ENCODE results near the gene FEZ2. TPM values are rescaled to one million over a fixed set of nuclear protein-coding genes. Genes with fewer than 3 reads are reported as not detected.

Gene FEZ2
- total RNA-seq, 3 donors from 2014 or later: 48.5 to 63.8 (median 49.0) TPM

DNA sequence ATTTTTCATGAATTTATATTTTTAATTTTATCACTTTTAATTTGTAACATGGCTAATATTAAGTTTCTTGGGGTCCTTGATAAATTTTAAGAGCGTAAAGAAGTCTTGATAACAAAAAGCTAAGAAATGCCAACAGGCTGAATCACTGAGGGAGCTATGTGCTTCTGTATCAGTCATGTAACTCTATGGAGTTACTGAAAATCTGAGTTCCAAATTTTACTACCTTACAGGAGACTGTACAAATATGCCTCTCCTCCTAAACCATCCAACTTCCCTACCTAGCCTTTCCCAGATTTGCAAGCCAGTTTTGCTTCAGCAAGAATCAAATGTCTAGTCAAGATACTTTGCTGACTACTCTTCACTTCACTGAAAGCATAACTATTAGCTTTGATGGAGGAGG, 35.7 kb downstream of the FEZ2 start:
- Histone ChIP-seq H3K36me3 (no peaks in the 10 kb centered on the region), H3K4me3 (no peak overlapping the region), H3K27me3 (no peaks in the 10 kb centered on the region), H3K9me3 (no peaks in the 10 kb centered on the region), H3K4me1 (no peaks in the 10 kb centered on the region), H3K27ac (peak overlapping the region in 1 of 2 donors; percentile 67)
- intact Hi-C loops (cut with DNase I; ENCODE audit: low total_unique reads): no loop called here
- TF ChIP-seq POLR2A (IDR thresholded peaks at IDR 0.05) (no peak), POLR2AphosphoS5 (IDR thresholded peaks at IDR 0.05) (no peak)
- TF ChIP-seq, protein P1, sequence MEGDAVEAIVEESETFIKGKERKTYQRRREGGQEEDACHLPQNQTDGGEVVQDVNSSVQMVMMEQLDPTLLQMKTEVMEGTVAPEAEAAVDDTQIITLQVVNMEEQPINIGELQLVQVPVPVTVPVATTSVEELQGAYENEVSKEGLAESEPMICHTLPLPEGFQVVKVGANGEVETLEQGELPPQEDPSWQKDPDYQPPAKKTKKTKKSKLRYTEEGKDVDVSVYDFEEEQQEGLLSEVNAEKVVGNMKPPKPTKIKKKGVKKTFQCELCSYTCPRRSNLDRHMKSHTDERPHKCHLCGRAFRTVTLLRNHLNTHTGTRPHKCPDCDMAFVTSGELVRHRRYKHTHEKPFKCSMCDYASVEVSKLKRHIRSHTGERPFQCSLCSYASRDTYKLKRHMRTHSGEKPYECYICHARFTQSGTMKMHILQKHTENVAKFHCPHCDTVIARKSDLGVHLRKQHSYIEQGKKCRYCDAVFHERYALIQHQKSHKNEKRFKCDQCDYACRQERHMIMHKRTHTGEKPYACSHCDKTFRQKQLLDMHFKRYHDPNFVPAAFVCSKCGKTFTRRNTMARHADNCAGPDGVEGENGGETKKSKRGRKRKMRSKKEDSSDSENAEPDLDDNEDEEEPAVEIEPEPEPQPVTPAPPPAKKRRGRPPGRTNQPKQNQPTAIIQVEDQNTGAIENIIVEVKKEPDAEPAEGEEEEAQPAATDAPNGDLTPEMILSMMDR (IDR thresholded peaks at IDR 0.05): no peak
- DNase-seq (ENCODE audit: low spot score in 2 of 2): no peak

GRCh38 chr2:36561237-36561944, 36.6 kb downstream of the FEZ2 start:
- intact Hi-C loops (cut with DNase I; ENCODE audit: low total_unique reads): no loop called here
- H3K4me3 ChIP-seq: no peak overlapping the region
- H3K27me3 ChIP-seq: no peaks in the 10 kb centered on the region
- H3K27ac ChIP-seq: peak overlapping the region; percentile 49 to 67
- H3K9me3 ChIP-seq: no peaks in the 10 kb centered on the region
- TF ChIP-seq POLR2A (IDR thresholded peaks at IDR 0.05): no peak
- TF ChIP-seq, protein P1 (IDR thresholded peaks at IDR 0.05): no peak
- no peak for TF ChIP-seq POLR2AphosphoS5 (IDR thresholded peaks at IDR 0.05)
- H3K36me3 ChIP-seq: no peaks in the 10 kb centered on the region
- no peak for DNase-seq (ENCODE audit: low spot score in 2 of 2)
- H3K4me1 ChIP-seq: no peaks in the 10 kb centered on the region

DNA sequence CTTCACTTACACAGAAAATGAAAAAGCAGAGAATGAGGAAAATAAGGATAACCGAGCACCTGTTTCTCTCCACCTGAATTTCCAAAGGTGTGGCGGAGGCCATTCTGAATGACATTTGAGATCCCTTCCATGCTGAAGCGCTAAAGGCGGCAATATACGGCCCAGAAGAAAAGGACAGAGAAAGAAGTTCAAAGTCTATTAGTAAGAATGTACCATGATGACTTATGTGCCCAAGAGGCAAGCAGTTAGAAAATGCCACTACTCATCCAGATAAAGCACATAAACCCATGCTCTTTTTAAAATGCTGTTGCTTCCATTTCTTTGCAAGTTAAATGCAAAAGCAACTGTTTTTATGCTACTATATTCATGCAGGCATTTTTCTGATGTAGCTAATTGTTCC, 37.2 kb downstream of the FEZ2 start:
- H3K27me3 ChIP-seq: no peaks in the 10 kb centered on the region
- H3K9me3 ChIP-seq: no peaks in the 10 kb centered on the region
- DNase-seq (ENCODE audit: low spot score in 2 of 2): no peak
- no peak for TF ChIP-seq POLR2A (IDR thresholded peaks at IDR 0.05)
- no peak for TF ChIP-seq POLR2AphosphoS5 (IDR thresholded peaks at IDR 0.05)
- TF ChIP-seq, protein P1 (IDR thresholded peaks at IDR 0.05): no peak
- H3K4me1 ChIP-seq: no peaks in the 10 kb centered on the region
- no peak overlapping the region for H3K27ac ChIP-seq
- no peak overlapping the region for H3K4me3 ChIP-seq
- intact Hi-C loops (cut with DNase I; ENCODE audit: low total_unique reads): no loop called here
- H3K36me3 ChIP-seq: no peaks in the 10 kb centered on the region

- no peak overlapping the region for H3K27ac ChIP-seq
- no peak for DNase-seq (ENCODE audit: low spot score in 2 of 2)
- intact Hi-C loops (cut with DNase I; ENCODE audit: low total_unique reads): no loop called here
- H3K4me3 ChIP-seq: no peak overlapping the region
- no peaks in the 10 kb centered on the region for H3K9me3 ChIP-seq
- no peak for TF ChIP-seq POLR2A (IDR thresholded peaks at IDR 0.05)
- TF ChIP-seq POLR2AphosphoS5 (IDR thresholded peaks at IDR 0.05): no peak
- TF ChIP-seq, protein P1 (IDR thresholded peaks at IDR 0.05): no peak
- H3K27me3 ChIP-seq: no peaks in the 10 kb centered on the region
- H3K36me3 ChIP-seq: no peaks in the 10 kb centered on the region
- H3K4me1 ChIP-seq: no peaks in the 10 kb centered on the region
Observed at GRCh38 chr2:36559221-36559942, 38.6 kb downstream of the FEZ2 start.

DNA sequence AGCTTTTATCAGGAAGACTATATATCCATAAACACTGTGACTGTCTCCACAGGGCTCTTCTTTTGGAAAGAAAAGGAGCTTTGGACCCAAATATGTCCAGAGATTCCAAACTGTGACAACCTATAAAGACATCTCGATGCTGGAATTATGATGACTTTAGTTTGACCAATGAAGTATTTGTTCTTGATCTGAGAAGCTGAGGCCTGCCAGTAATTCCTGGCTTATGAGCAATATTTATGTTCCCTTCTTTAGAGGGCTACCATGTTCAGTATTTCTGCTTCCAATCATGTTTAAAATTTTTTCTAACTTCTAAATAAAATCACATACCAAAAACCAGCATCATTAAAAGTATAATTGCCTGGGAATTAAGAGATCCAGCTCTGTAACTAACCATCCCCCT, 41.1 kb downstream of the FEZ2 start:
- no peak for DNase-seq (ENCODE audit: low spot score in 2 of 2)
- no peaks in the 10 kb centered on the region for H3K36me3 ChIP-seq
- no peak overlapping the region for H3K4me3 ChIP-seq
- no peak overlapping the region for H3K27ac ChIP-seq
- TF ChIP-seq POLR2A (IDR thresholded peaks at IDR 0.05): no peak
- TF ChIP-seq, protein P1 (IDR thresholded peaks at IDR 0.05): no peak
- TF ChIP-seq POLR2AphosphoS5 (IDR thresholded peaks at IDR 0.05): no peak
- intact Hi-C loops (cut with DNase I; ENCODE audit: low total_unique reads): no loop called here
- H3K9me3 ChIP-seq: no peaks in the 10 kb centered on the region
- no peaks in the 10 kb centered on the region for H3K4me1 ChIP-seq
- no peaks in the 10 kb centered on the region for H3K27me3 ChIP-seq
